SH-SY5Y (cell line): ENCODE results near the gene TLE3.

Experiments used
- GATA2 ChIP-seq: IDR thresholded peaks from 2 replicates; pipeline ENCODE4 v1.6.1; 2011; ENCODE audit warnings: mild to moderate bottlenecking, low read depth, low read length
- GATA3 ChIP-seq: IDR thresholded peaks from 2 replicates; pipeline ENCODE4 v1.6.1; 2011; ENCODE audit warnings: low read depth, mild to moderate bottlenecking, low read length, moderate library complexity

- no peak for TF ChIP-seq GATA2
- no peak for TF ChIP-seq GATA3
Measured at GRCh38 chr15:70128414-70129140, 30.9 kb upstream of the TLE3 start.
